GM12878 (cell line): ENCODE measurements around the gene RNF150.

Source experiments
- POLR2AphosphoS2 ChIP-seq: IDR thresholded peaks from 2 replicates; pipeline ENCODE4 v1.6.1; 2011; ENCODE audit warnings: low read depth, mild to moderate bottlenecking, low read length, improper control_type of control experiment, moderate library complexity
- POLR2AphosphoS5 ChIP-seq: IDR thresholded peaks from 2 replicates; pipeline ENCODE4 v1.6.1; 2011; ENCODE audit warnings: mild to moderate bottlenecking, low read length, inconsistent platforms

GRCh38 chr4:141124224-141124623, 9.0 kb downstream of the RNF150 start:
- TF ChIP-seq POLR2AphosphoS2 (no peak), POLR2AphosphoS5 (no peak)
